SJSA1 (cell line): Measurements from ENCODE around the gene OVCH2. TPM values are rescaled to one million over a fixed set of nuclear protein-coding genes. Genes with fewer than 3 reads are reported as not detected.
"Not testable (repeated sequence)": the region's sequence is repeated elsewhere in the genome, so short reads cannot be mapped to it uniquely, and the experiment has no call there.

Experiments
- DNase-seq, 2 experiments: peaks; one replicate each; pipeline ENCODE4 v3.0.0-alpha.2; 2015 to 2020; ENCODE audit warnings: low spot score in 2 of 2, low read depth in 1 of 2
- H3K27ac ChIP-seq: fragments of 250-450 bp; sonication (Bioruptor Pico); 2 replicates; pipeline ENCODE4 v1.5.1; 2020; ENCODE audit warnings: mild to moderate bottlenecking, moderate library complexity
- H3K27me3 ChIP-seq: fragments of 250-450 bp; sonication (Bioruptor Pico); replicated peaks from 2 replicates; pipeline ENCODE4 v1.5.1; 2020; ENCODE audit warnings: mild to moderate bottlenecking, moderate library complexity
- H3K36me3 ChIP-seq: fragments of 250-450 bp; sonication (Bioruptor Pico); 2 replicates; pipeline ENCODE4 v1.5.1; 2020; ENCODE audit warnings: mild to moderate bottlenecking
- H3K4me1 ChIP-seq: fragments of 250-450 bp; sonication (Bioruptor Pico); replicated peaks from 2 replicates; pipeline ENCODE4 v1.6.1; 2021; ENCODE audit warnings: mild to moderate bottlenecking
- H3K4me3 ChIP-seq: fragments of 250-450 bp; sonication (Bioruptor Pico); 2 replicates; pipeline ENCODE4 v1.5.1; 2020; ENCODE audit warnings: mild to moderate bottlenecking
- H3K9me3 ChIP-seq: fragments of 250-450 bp; sonication (Bioruptor Pico); replicated peaks from 2 replicates; pipeline ENCODE4 v1.5.1; 2020; ENCODE audit warnings: mild to moderate bottlenecking
- total RNA-seq: library from RNA; depleted of rRNA; stranded (reverse); fragments of >200 nt; shearing (Covaris generic); gene quantifications from 2 replicates; pipeline ENCODE4 v1.2.3, GENCODE V29; 2014

The OVCH2 gene
- total RNA-seq, 1 experiment from 2014 or later, result 0.63 TPM

DNA sequence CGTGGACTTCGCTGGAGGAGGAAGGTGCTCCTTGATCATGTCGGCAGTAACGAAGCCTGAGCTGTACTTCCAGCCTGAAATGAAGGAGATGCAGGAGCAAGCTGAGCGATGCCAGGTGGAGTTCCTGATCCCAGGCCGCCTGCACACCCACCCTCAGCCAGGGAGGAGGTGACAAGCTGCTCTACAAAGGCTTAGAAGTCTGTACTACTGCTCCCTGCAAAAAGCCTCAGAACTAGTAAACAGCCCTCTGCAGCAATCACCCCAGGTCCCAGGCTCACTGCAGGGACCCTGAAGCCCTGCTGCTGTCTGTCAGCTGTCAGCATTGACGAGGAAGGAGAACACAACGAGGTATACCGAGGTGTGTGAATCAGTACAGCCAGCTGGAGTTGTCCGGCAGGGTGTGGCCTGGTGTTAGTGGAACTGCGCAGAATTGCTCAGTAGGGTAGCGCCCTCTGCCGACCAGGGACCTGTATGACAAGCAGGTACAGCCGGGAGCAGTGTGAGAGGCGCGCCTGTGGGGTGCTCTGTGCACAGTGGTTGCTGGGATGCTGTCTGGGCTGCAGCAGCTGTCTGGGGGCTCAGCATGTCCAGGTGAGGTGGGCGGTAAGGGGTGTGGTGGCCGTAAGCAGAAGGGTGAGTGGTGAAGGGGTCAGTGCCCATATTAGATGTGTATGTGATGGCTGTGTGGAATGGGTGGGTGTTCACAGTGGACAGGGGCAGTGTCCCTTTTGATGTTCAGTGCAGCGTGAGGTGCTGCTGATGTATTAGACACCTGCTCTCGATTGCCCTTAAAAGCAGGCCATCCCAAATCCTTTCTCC lies 40.6 kb downstream of the OVCH2 start:
- DNase-seq, result peak; percentile 36 to 70
- H3K4me3 ChIP-seq, result no peak overlapping the region
- H3K4me1 ChIP-seq, result peaks cover 7% of the 10 kb centered on the region
- H3K9me3 ChIP-seq, result no peaks in the 10 kb centered on the region
- no peak overlapping the region for H3K27ac ChIP-seq
- no peaks in the 10 kb centered on the region for H3K36me3 ChIP-seq
- H3K27me3 ChIP-seq, result no peaks in the 10 kb centered on the region

DNA sequence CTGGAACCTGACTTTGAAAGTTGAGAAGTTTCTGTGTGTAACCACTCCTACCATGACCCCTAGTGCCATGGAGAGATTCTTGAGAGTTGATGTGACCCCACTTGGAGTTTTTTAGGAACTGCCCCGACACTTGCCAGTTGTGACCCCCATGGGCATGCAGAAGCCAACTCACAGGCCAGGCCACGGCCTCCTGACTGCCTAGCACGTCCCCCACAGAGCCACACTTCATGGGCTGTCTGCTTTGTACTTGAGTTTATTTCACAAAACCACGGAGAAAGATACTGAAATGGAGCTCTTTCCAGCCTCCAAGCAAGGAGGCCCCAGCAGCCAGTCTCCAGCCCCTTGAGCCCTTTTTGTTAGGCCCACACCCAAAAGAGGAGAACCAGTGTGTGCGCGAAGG lies 41.4 kb downstream of the OVCH2 start:
- H3K4me1 ChIP-seq, result peaks cover 7% of the 10 kb centered on the region
- no peaks in the 10 kb centered on the region for H3K36me3 ChIP-seq
- DNase-seq, result no peak
- no peaks in the 10 kb centered on the region for H3K9me3 ChIP-seq
- H3K4me3 ChIP-seq, result no peak overlapping the region
- H3K27me3 ChIP-seq, result no peaks in the 10 kb centered on the region
- no peak overlapping the region for H3K27ac ChIP-seq

DNA sequence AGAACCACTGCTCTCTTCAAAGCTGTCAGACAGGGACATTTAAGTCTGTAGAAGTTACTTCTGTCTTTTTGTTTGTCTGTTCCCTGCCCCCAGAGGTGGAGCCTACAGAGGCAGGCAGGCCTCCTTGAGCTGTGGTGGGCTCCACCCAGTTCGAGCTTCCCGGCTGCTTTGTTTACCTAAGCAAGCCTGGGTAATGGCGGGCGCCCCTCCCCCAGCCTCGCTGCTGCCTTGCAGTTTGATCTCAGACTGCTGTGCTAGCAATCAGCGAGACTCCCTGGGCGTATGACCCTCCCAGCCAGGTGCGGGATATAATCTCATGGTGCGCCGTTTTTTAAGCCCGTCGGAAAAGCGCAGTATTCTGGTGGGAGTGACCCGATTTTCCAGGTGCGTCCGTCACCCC lies 42.7 kb downstream of the OVCH2 start:
- not testable (repeated sequence) for H3K4me1 ChIP-seq, H3K9me3 ChIP-seq, H3K36me3 ChIP-seq, H3K4me3 ChIP-seq, DNase-seq, H3K27ac ChIP-seq, H3K27me3 ChIP-seq

DNA sequence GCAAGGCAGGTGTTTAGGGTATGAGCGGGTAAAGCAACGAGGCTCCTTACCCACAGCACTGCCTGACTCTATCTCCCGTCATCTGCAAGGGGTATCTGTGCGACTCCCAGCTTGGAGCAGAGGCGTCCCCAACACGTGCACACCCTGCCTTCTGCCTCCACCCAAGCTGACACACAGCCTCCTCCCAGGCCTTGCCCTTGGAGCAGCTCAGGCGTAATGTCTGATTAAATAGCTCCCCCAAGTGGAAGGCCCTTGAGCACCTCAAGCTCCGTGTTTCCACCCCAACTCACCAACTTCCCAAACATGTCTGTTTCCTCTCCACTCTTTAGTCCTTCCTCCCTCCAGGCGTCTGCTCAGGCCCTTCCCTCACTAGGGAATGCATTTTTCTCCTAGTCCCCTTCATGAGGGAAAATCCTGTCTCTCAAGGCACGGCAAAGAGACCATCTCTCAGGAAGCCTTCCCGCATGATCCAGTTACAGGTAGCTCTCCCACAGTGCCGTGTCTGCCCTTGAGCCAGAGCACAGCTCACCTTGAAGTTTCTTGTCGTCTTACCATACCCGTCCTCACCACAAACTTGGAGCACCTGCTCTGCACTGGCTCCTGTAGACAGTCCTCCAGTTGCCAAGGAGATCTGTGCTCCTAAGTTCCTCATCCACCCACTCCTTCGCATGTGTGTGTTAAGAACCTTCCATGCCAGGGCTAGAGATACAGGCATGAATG lies 48.8 kb downstream of the OVCH2 start:
- H3K4me3 ChIP-seq, result no peak overlapping the region
- no peaks in the 10 kb centered on the region for H3K36me3 ChIP-seq
- DNase-seq, result peak; percentile 23 to 48
- H3K27me3 ChIP-seq, result no peaks in the 10 kb centered on the region
- no peak overlapping the region for H3K27ac ChIP-seq
- no peaks in the 10 kb centered on the region for H3K9me3 ChIP-seq
- H3K4me1 ChIP-seq, result no peaks in the 10 kb centered on the region

DNA sequence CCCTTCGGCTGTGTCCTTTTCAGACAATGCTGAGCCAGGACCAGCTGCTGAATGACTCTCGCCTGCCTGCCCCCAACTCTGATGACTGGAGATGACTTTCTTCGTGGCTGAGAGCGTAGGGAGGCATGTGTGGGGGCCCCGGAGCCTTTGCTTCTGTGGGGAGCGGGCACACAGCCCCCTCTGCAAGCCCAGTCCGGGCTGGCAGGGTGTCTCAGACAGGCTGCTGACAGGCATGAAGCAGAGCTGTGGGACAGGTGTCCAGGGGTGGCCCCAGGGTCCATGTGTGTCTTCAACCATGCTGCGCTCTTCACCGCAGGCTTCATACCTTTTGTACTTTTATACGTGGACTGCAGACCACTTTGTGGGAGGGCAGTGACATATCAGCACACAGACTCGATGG lies 49.6 kb downstream of the OVCH2 start:
- H3K9me3 ChIP-seq, result no peaks in the 10 kb centered on the region
- no peak overlapping the region for H3K4me3 ChIP-seq
- H3K4me1 ChIP-seq, result no peaks in the 10 kb centered on the region
- no peaks in the 10 kb centered on the region for H3K27me3 ChIP-seq
- H3K27ac ChIP-seq, result no peak overlapping the region
- DNase-seq, result no peak
- no peaks in the 10 kb centered on the region for H3K36me3 ChIP-seq

DNA sequence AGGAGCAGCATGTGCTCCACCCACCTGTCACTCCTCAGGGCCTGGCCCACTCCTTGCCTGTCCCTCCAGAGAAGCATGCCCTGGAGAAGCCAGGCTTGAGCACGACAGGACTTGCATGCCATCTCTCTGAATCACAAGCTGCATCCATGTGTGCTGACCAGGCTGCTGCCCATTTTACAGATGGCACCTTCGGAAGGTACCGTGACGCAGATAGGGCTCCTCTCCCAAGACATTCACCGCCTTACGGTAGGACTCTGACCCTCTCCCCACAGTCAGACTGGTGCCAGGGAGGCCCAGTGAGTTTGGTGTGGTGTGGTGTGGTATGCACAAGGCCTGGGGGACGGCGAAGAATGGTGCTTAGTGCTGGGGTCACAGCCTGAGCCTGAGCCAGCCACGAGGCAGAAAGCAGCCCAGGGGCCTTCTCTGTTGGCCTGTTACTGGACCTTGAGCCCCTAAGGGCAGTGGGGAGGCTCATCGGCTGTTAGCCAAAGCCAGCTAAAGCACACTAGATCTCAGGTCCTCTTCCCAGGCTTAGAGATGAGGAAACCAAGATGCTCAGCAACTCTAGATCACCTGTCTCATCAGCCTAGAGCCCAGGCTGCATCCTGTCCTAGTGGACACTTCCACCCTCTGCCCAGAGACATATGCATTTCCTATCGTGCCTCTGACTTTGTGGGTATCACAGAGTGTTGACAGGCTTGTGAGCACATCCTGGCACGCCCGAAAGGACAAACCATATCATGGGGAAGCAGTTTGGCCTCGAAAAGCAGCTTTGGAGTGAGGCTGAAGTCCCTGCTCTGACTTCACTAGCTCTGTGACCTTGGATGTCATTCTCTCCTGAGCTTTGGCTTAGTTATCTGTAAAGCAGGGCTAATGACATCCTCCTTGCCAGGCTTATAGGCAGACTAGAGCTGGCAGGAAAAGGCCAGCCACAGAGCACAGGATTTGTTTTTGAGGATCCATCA lies 50.7 kb downstream of the OVCH2 start:
- Histone ChIP-seq H3K27ac (no peak overlapping the region), H3K9me3 (no peaks in the 10 kb centered on the region)

DNA sequence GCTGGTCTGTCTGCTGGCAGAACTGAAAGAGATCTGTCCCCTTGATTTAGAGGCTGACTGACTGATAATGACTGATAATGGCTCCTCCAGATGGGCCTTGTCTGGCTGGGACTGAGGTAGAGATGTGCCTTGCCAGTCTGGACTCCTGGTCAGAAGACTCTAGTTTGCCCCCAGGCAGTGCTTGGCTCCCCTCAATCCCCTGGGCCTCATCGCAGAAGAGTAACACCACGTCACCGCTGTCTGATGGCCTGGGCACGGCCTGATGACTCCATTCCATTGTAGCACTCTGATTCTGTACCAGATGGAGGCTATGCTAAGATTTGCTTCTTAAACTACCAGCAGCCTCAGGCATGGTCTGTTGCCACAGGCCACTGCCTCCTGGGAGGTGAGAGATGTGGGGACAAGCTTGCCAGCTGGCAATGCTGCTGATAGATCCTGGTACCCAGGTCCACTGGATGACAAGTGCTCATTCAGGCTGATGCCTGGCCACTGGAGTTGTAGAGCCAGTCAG lies 52.0 kb downstream of the OVCH2 start:
- no peaks in the 10 kb centered on the region for H3K27me3 ChIP-seq
- no peaks in the 10 kb centered on the region for H3K36me3 ChIP-seq
- H3K4me3 ChIP-seq, result no peak overlapping the region
- no peak overlapping the region for H3K27ac ChIP-seq
- H3K9me3 ChIP-seq, result no peaks in the 10 kb centered on the region
- no peak for DNase-seq
- no peaks in the 10 kb centered on the region for H3K4me1 ChIP-seq

More for the DNA sequence above, 50.7 kb downstream of the OVCH2 start:
- no peaks in the 10 kb centered on the region for H3K36me3 ChIP-seq
- no peaks in the 10 kb centered on the region for H3K4me1 ChIP-seq
- H3K27me3 ChIP-seq, result no peaks in the 10 kb centered on the region
- no peak overlapping the region for H3K4me3 ChIP-seq
- DNase-seq, result no peak

DNA sequence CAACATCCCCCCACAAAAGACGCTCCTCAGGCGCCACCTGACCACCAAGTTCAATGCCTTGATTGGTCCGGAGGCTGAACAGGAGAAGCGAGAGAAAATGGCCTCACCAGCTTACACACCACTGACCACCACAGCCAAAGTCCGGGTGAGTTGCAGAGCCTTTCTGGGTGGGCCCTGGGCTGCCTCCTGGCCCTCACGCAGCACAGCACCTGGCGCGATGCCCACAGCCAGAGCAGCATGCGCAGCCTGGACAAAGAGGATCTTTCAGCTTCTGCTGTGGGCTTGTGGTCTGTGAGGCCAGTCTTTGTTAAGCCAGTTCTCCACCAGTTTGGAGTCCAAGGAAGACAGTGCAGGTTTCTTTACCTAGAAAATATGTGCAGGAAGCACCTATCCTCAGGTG lies 54.6 kb downstream of the OVCH2 start:
- Histone ChIP-seq H3K27me3 (no peaks in the 10 kb centered on the region), H3K27ac (no peak overlapping the region), H3K9me3 (no peaks in the 10 kb centered on the region), H3K4me1 (no peaks in the 10 kb centered on the region), H3K36me3 (no peaks in the 10 kb centered on the region), H3K4me3 (no peak overlapping the region)
- no peak for DNase-seq

DNA sequence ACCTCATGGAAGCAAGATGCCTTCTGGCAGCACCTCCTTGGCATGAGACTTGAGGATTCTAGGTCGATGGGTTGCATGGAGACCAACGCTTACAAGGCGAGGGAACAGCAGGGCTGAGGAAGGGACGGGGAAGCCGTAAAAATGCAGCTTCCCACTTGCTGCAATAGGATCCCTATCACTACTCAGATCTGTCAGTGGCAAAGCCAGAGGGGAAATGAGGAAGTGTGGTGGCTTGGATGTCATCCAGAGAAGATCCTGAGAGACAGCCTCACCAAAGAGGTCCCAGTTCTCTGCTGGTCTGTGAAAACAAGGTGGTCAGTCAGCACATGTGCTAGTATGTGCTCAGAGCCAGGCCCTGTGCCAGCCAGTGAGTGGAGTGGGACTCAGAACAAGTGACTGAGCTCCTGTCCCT lies 55.1 kb downstream of the OVCH2 start:
- no peaks in the 10 kb centered on the region for H3K27me3 ChIP-seq
- H3K4me1 ChIP-seq, result no peaks in the 10 kb centered on the region
- no peak overlapping the region for H3K4me3 ChIP-seq
- no peaks in the 10 kb centered on the region for H3K9me3 ChIP-seq
- H3K36me3 ChIP-seq, result no peaks in the 10 kb centered on the region
- H3K27ac ChIP-seq, result no peak overlapping the region
- DNase-seq, result no peak

DNA sequence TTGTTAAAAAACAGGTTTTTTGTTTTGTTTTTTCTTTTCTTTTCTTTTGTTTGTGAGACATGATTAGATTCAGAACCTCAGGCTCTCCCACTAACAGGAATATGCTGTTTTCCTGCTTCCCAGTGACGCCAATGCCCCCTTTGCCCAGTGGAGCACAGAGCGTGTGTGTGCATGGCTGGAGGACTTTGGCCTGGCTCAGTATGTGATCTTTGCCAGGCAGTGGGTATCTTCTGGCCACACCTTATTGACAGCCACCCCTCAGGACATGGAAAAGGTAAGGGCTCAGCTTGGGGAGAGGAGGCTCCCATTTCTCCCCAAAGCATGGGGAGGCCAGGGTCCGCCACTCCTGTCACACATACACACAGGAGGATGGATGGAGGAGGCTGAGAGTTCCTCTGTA lies 58.0 kb downstream of the OVCH2 start:
- Histone ChIP-seq H3K4me1 (no peaks in the 10 kb centered on the region), H3K4me3 (no peak overlapping the region), H3K27ac (no peak overlapping the region), H3K27me3 (no peaks in the 10 kb centered on the region), H3K36me3 (no peaks in the 10 kb centered on the region), H3K9me3 (no peaks in the 10 kb centered on the region)
- no peak for DNase-seq

DNA sequence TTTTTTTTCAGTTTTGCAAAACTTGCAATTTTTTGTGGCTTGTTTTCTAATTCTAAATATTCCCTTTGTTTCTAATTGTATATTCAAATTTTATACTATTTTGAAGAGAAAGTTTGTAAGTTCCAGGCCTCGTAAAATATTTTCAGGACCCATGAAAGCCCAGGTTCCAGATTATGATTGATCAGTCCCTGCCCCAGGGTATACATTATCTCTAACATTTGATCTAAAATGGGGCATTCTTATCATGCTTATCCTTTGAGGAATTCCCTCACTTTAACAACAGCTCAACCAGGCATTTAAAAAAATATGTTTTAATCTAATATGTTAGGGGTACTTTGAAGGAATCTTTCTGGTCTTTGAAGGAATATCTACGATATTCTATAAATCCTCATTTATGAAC lies 59.4 kb downstream of the OVCH2 start:
- Histone ChIP-seq H3K36me3 (no peaks in the 10 kb centered on the region), H3K4me1 (no peaks in the 10 kb centered on the region)
- no peak for DNase-seq

DNA sequence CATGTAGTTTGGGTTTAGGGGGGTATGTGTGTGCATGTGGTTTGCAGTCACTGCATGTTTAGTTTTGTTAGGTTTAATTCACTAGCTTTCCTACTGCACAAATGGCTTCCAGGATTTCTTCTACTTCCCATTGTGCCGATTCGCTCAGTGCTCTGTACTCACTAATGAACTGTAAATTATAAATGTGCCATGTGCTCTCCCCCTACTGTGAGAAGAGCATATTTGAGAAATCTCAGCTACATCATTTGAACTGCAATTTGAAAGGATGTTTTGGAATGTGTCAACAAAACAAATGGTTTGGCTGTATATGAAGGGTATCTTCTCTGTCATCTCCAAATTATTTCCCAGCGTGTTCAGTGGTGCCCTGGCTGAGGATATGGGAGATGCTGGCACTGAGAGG lies 61.1 kb downstream of the OVCH2 start:
- Histone ChIP-seq H3K27ac (no peak overlapping the region), H3K27me3 (no peaks in the 10 kb centered on the region), H3K9me3 (no peaks in the 10 kb centered on the region), H3K4me3 (no peak overlapping the region), H3K36me3 (no peaks in the 10 kb centered on the region), H3K4me1 (no peaks in the 10 kb centered on the region)
- no peak for DNase-seq

More for the DNA sequence above, 59.4 kb downstream of the OVCH2 start:
- Histone ChIP-seq H3K9me3 (no peaks in the 10 kb centered on the region), H3K27me3 (no peaks in the 10 kb centered on the region), H3K27ac (no peak overlapping the region), H3K4me3 (no peak overlapping the region)

DNA sequence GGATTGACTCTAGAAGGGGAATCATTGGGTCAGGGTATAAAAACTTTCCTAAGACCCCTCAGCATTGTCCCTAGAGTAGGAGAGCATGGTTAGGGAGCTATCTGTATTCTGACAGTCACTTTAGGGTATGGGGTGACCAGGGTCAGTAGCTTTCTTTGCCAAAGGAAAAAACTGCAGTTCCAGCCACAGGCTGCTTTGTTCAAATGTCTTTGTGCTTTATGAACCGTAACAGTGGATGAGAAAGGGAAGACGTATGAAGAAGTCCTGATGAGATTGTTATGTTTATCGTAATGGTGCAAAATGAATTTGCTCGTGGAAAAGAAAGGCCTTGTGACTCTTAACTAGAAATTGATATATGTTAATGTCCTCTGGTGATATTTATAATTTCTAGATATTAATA lies 63.0 kb downstream of the OVCH2 start:
- DNase-seq, result no peak
- Histone ChIP-seq H3K27ac (no peak overlapping the region), H3K36me3 (no peaks in the 10 kb centered on the region), H3K4me1 (no peaks in the 10 kb centered on the region), H3K4me3 (no peak overlapping the region), H3K9me3 (no peaks in the 10 kb centered on the region), H3K27me3 (no peaks in the 10 kb centered on the region)
